SK-N-SH (cell line): Measurements from ENCODE around the gene SH3TC1. TPM values are rescaled to one million over a fixed set of nuclear protein-coding genes. Genes with fewer than 3 reads are reported as not detected.
A peak's percentile ranks its signal among the peaks of the same experiment; 100 is the strongest.

ENCODE experiments used
- CTCF ChIA-PET: fragments of 300-600, 350-600 bp; formaldehyde crosslinking; extraction: SDS; loops from one replicate; lab custom pipeline; 2021; lab: Yijun Ruan, JAX
- POLR2A ChIA-PET: fragments of 350-600 bp; sonication (Branson Sonifier 250); formaldehyde crosslinking; extraction: SDS; loops from one replicate; lab custom pipeline; 2020; ENCODE audit warnings: antibody characterized with exemption, inconsistent platforms; lab: Yijun Ruan, JAX
- DNase-seq: peaks from one replicate; pipeline ENCODE4 v3.0.0; 2012
- H2AFZ ChIP-seq: fragments of 200-600 bp; sonication (generic); 2 replicates; pipeline ENCODE4 v1.8.1; 2016; ENCODE audit warnings: antibody characterized with exemption, mild to moderate bottlenecking, low read depth
- H3F3A ChIP-seq: fragments of 200-600 bp; sonication (generic); replicated peaks from 2 replicates; pipeline ENCODE3; 2016; ENCODE audit warnings: antibody characterized with exemption, mild to moderate bottlenecking; ENCODE audit not compliant: insufficient read depth
- H3K27ac ChIP-seq, 2 experiments: fragments of 200-500 bp in 1 of 2; fragments of 200-600 bp in 1 of 2; sonication (Bioruptor generic) in 1 of 2; sonication (generic), shearing (Covaris generic) in 1 of 2; 2 replicates each; pipeline versions ENCODE4 v1.5.1 to v1.6.1; 2014 to 2016; ENCODE audit warnings: low read depth in 2 of 2, inconsistent platforms in 1 of 2, low read length in 1 of 2, mild to moderate bottlenecking in 1 of 2, mixed read lengths in 1 of 2
- H3K27me3 ChIP-seq: fragments of 200-600 bp; sonication (generic), shearing (Covaris generic); 2 replicates; pipeline ENCODE4 v1.6.1; 2016; ENCODE audit warnings: mixed run types; ENCODE audit not compliant: insufficient read depth
- H3K36me3 ChIP-seq, 2 experiments: fragments of 200-500 bp in 1 of 2; fragments of 200-600 bp in 1 of 2; sonication (Bioruptor generic) in 1 of 2; sonication (generic) in 1 of 2; replicated peaks in 1 of 2; 2 replicates each; pipeline versions ENCODE3 to v1.5.1; 2014 to 2016; ENCODE audit warnings: low read length in 1 of 2, mild to moderate bottlenecking in 1 of 2; ENCODE audit not compliant: insufficient read depth in 2 of 2, control insufficient read depth in 1 of 2
- H3K4me1 ChIP-seq, 2 experiments: fragments of 200-500 bp in 1 of 2; fragments of 200-600 bp in 1 of 2; sonication (Bioruptor generic) in 1 of 2; sonication (generic), shearing (Covaris generic) in 1 of 2; 2 replicates each; pipeline versions ENCODE4 v1.5.1 to v1.6.1; 2014 to 2016; ENCODE audit warnings: low read depth in 1 of 2, low read length in 1 of 2, mixed run types in 1 of 2; ENCODE audit not compliant: insufficient read depth in 2 of 2, control insufficient read depth in 1 of 2
- H3K4me2 ChIP-seq: fragments of 200-600 bp; sonication (generic), shearing (Covaris generic); 2 replicates; pipeline ENCODE4 v1.6.1; 2017; ENCODE audit warnings: mixed run types
- H3K4me3 ChIP-seq, 2 experiments: fragments of 200-500 bp in 1 of 2; fragments of 200-600 bp in 1 of 2; sonication (Bioruptor generic) in 1 of 2; sonication (generic), shearing (Covaris generic) in 1 of 2; 2 replicates each; pipeline versions ENCODE4 v1.5.1 to v1.8.1; 2014 to 2016; ENCODE audit warnings: low read depth in 2 of 2, inconsistent platforms in 1 of 2, low read length in 1 of 2, mild to moderate bottlenecking in 1 of 2, mixed read lengths in 1 of 2, moderate library complexity in 1 of 2
- H3K79me2 ChIP-seq: fragments of 200-600 bp; sonication (generic); 2 replicates; pipeline ENCODE4 v1.8.1; 2017; ENCODE audit warnings: mild to moderate bottlenecking; ENCODE audit not compliant: insufficient read depth
- H3K9ac ChIP-seq: fragments of 200-600 bp; sonication (generic); 2 replicates; pipeline ENCODE4 v1.6.1; 2017; ENCODE audit warnings: mixed run types
- H3K9me2 ChIP-seq: fragments of 200-600 bp; sonication (generic); 2 replicates; pipeline ENCODE4 v1.6.1; 2017; ENCODE audit warnings: mixed run types
- H3K9me3 ChIP-seq: fragments of 200-600 bp; sonication (generic); 2 replicates; pipeline ENCODE4 v1.6.1; 2017; ENCODE audit warnings: mixed run types, mild to moderate bottlenecking, moderate library complexity
- H4K20me1 ChIP-seq: fragments of 200-600 bp; sonication (generic); 2 replicates; pipeline ENCODE4 v1.6.1; 2017; ENCODE audit warnings: mild to moderate bottlenecking, mixed run types; ENCODE audit not compliant: insufficient read depth
- FOSL2 ChIP-seq: IDR thresholded peaks from 2 replicates; pipeline ENCODE4 v1.4.0; 2012; ENCODE audit warnings: low read depth, mild to moderate bottlenecking, moderate library complexity, borderline replicate concordance
- GABPA ChIP-seq: IDR thresholded peaks from 2 replicates; pipeline ENCODE4 v1.4.0; 2012; ENCODE audit warnings: low read depth, mild to moderate bottlenecking
- JUND ChIP-seq: IDR thresholded peaks from 2 replicates; pipeline ENCODE4 v1.4.0; 2012
- MXI1 ChIP-seq: IDR thresholded peaks from 2 replicates; pipeline ENCODE4 v1.6.1; 2012; ENCODE audit warnings: mild to moderate bottlenecking, low read depth, low read length, improper control_type of control experiment
- RAD21 ChIP-seq: IDR thresholded peaks from 2 replicates; pipeline ENCODE4 v1.6.1; 2012; ENCODE audit warnings: mild to moderate bottlenecking, low read length
- RXRA ChIP-seq: IDR thresholded peaks from 2 replicates; pipeline ENCODE4 v1.4.0; 2012; ENCODE audit warnings: low read depth, mild to moderate bottlenecking, borderline replicate concordance
- TEAD4 ChIP-seq: IDR thresholded peaks from 2 replicates; pipeline ENCODE4 v1.4.0; 2012; ENCODE audit warnings: mild to moderate bottlenecking, borderline replicate concordance; ENCODE audit not compliant: insufficient read depth
- WGBS: methylation state at CpG from one replicate; pipeline ENCODE4 v1.1.6; 2017; ENCODE audit warnings: low lambda C conversion rate; 5-methylcytosine and 5-hydroxymethylcytosine counted together
- polyA plus RNA-seq, 3 experiments: library from polyadenylated mRNA; depleted of rRNA; stranded (reverse); fragments of >200 nt; gene quantifications; 2 replicates each; pipeline ENCODE4 v1.2.3, GENCODE V29; 2012
- TF ChIP-seq, protein P1 (sequence below): IDR thresholded peaks from 2 replicates; pipeline ENCODE4 v1.4.0; 2012; ENCODE audit warnings: low read depth, borderline replicate concordance
- TF ChIP-seq, protein P2 (sequence below): fragments of 200-600 bp; sonication (generic); IDR thresholded peaks from 2 replicates; pipeline ENCODE4 v1.6.1; 2017; ENCODE audit warnings: antibody characterized with exemption, mild to moderate bottlenecking, moderate library complexity
- TF ChIP-seq, protein P3 (sequence below): IDR thresholded peaks from 2 replicates; pipeline ENCODE4 v1.6.1; 2012; ENCODE audit warnings: mild to moderate bottlenecking, low read depth, low read length, moderate library complexity

SH3TC1 gene
- polyA plus RNA-seq, 1 of the 3 experiments (the other 2 are of a cell fraction) = 2.7 TPM

- no peak overlapping the region for H3K4me2 ChIP-seq
- ChIA-PET POLR2A (interaction anchor here (0.6 to 1.0 kb wide), 3 partner anchors 10 to 186 kb away, joined by 3 to 6 read pairs (median 3); no protein-coding TSS in a partner anchor), CTCF (interaction anchor here (0.6 to 6.8 kb wide), 47 partner anchors 8 to 355 kb away, joined by 3 to 115 read pairs (median 5); partner anchors contain the start of gene SH3TC1)
- H3K36me3 ChIP-seq = no peaks in the 10 kb centered on the region
- no peaks in the 10 kb centered on the region for H3K27me3 ChIP-seq
- H3K27ac ChIP-seq = peak overlapping the region in 1 of 2 experiments; percentile 73; a peak in 1 of 4 replicates
- no peaks in the 10 kb centered on the region for H3K79me2 ChIP-seq
- H3K4me3 ChIP-seq = no peak overlapping the region
- TF ChIP-seq MXI1 = no peak
- TF ChIP-seq, protein P1, sequence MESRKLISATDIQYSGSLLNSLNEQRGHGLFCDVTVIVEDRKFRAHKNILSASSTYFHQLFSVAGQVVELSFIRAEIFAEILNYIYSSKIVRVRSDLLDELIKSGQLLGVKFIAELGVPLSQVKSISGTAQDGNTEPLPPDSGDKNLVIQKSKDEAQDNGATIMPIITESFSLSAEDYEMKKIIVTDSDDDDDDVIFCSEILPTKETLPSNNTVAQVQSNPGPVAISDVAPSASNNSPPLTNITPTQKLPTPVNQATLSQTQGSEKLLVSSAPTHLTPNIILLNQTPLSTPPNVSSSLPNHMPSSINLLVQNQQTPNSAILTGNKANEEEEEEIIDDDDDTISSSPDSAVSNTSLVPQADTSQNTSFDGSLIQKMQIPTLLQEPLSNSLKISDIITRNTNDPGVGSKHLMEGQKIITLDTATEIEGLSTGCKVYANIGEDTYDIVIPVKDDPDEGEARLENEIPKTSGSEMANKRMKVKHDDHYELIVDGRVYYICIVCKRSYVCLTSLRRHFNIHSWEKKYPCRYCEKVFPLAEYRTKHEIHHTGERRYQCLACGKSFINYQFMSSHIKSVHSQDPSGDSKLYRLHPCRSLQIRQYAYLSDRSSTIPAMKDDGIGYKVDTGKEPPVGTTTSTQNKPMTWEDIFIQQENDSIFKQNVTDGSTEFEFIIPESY = no peak
- TF ChIP-seq RAD21 = no peak
- TF ChIP-seq, protein P2, sequence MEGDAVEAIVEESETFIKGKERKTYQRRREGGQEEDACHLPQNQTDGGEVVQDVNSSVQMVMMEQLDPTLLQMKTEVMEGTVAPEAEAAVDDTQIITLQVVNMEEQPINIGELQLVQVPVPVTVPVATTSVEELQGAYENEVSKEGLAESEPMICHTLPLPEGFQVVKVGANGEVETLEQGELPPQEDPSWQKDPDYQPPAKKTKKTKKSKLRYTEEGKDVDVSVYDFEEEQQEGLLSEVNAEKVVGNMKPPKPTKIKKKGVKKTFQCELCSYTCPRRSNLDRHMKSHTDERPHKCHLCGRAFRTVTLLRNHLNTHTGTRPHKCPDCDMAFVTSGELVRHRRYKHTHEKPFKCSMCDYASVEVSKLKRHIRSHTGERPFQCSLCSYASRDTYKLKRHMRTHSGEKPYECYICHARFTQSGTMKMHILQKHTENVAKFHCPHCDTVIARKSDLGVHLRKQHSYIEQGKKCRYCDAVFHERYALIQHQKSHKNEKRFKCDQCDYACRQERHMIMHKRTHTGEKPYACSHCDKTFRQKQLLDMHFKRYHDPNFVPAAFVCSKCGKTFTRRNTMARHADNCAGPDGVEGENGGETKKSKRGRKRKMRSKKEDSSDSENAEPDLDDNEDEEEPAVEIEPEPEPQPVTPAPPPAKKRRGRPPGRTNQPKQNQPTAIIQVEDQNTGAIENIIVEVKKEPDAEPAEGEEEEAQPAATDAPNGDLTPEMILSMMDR = no peak
- TF ChIP-seq FOSL2 = no peak
- no peak for TF ChIP-seq TEAD4
- TF ChIP-seq, protein P3, sequence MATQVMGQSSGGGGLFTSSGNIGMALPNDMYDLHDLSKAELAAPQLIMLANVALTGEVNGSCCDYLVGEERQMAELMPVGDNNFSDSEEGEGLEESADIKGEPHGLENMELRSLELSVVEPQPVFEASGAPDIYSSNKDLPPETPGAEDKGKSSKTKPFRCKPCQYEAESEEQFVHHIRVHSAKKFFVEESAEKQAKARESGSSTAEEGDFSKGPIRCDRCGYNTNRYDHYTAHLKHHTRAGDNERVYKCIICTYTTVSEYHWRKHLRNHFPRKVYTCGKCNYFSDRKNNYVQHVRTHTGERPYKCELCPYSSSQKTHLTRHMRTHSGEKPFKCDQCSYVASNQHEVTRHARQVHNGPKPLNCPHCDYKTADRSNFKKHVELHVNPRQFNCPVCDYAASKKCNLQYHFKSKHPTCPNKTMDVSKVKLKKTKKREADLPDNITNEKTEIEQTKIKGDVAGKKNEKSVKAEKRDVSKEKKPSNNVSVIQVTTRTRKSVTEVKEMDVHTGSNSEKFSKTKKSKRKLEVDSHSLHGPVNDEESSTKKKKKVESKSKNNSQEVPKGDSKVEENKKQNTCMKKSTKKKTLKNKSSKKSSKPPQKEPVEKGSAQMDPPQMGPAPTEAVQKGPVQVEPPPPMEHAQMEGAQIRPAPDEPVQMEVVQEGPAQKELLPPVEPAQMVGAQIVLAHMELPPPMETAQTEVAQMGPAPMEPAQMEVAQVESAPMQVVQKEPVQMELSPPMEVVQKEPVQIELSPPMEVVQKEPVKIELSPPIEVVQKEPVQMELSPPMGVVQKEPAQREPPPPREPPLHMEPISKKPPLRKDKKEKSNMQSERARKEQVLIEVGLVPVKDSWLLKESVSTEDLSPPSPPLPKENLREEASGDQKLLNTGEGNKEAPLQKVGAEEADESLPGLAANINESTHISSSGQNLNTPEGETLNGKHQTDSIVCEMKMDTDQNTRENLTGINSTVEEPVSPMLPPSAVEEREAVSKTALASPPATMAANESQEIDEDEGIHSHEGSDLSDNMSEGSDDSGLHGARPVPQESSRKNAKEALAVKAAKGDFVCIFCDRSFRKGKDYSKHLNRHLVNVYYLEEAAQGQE = no peak
- TF ChIP-seq GABPA = no peak
- no peak for TF ChIP-seq JUND
- TF ChIP-seq RXRA = no peak
- TF ChIP-seq, all 33 proteins: peak for 0
- Histone ChIP-seq H3K9ac (no peak overlapping the region), H3K9me3 (no peaks in the 10 kb centered on the region), H3K9me2 (no peaks in the 10 kb centered on the region), H4K20me1 (no peaks in the 10 kb centered on the region), H3F3A (no peaks in the 10 kb centered on the region), H2AFZ (peak overlapping the region; percentile 49; the same call in 1 of the 2 replicates), H3K4me1 (peaks cover 4 to 8% of the 10 kb centered on the region in 2 experiments; a peak in 1 of 4 replicates)
- WGBS = 86% methylated on average over 10 of the region's 10 CpGs
- DNase-seq = no peak
Measured at GRCh38 chr4:8242782-8243560, 43.9 kb downstream of the SH3TC1 start.
